Epidermal melanocyte (primary cell): Measurements from ENCODE around the gene FGD5.

ENCODE experiments used
- DNase-seq: peaks from one replicate; pipeline ENCODE4 v3.0.0; 2011; ENCODE audit warnings: low spot score; ENCODE audit not compliant: insufficient read length

Gene FGD5

DNA sequence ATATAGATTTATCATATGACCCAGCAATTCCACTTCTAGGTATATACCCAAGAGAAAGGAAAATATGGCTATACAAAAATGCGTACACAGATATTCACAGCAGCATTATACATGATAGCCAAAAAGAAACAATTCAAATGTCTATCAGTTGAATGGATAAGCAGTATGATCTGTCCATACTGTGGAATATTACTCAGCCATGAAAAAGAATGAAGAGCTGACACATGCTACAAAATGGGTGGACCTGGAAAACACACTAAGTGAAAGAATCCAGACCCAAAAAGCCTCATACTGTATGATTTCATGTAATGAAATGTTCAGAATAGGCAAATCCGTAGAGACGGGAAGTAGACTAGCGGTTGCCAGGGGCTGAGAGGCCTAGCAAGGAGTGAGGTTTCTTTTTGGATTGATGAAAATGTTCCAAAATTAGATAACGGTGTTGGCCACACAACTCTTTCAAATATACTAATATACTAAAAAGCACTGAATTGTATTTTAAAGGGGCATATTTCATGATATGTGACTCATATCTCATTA, 33.4 kb downstream of the FGD5 start:
- DNase-seq: no peak

DNA sequence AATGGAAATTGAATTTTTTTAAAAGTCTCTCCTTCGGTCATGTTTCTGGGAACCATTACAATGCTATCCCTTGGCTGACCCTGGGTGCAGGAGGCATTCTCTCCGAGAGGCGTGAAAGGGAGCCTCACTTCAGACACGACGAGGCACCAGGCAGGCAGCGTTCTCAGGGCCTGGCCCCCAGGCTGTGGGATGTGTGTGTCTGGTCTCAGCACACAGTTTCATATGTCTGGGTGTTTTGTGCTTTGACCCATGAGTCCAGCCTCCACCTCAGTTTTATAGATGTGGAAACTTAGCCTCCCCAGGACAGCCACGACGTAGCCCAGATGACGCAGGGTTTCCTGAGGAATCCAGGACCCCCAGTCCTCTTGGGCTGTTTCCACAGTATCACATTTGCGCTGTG, 34.0 kb downstream of the FGD5 start:
- no peak for DNase-seq

DNA sequence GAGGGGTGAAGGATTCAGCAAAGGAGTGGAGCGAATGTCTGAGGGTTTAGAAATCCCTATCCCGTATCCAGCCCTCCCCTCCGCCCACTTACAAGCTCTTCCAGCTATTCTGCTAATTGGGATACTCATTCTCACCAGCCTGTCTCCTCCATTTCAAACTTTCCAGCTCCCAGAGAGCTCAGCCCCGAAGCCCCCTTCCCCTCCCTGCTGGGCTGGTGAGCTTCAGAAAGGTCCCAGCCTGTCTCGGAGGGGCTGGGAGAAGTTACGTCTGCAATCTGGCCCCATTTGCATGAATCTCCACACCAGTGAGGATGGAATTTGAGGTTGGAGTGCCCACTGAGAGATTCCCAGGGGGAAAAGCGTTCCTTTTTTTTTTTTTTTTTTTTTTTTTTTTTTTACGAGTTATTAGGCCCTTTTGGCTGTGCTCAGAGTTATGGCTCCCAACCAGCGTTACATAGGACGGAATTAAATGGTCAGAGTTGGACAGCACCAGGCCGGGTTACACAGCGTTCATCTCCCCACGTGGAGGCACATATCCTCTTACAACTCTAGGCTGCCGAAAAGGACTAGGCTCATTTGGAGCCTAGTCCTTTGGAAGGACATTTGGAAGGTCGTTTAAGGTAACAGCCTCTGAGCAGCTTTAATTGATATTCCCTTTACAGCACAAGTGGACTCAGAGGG, 34.6 kb downstream of the FGD5 start:
- no peak for DNase-seq

DNA sequence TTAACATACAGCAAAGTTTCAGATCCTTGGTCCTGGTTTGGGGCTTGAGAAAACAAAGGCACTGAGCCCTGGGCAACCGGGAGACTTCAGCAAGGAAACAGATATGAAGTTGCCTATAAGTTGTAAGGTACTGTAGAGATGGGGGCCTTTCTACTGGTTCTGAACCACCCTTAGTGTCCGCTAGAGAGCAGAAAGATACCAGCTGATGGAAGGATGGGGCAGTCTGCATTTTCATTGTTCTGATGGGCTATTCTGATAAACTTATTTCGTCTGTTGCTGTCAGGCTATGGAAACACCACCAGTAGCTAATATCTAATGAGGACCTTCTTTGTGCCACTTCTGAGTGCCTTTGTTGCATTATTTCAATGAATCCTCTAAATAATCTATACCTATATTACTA, 38.7 kb downstream of the FGD5 start:
- no peak for DNase-seq

DNA sequence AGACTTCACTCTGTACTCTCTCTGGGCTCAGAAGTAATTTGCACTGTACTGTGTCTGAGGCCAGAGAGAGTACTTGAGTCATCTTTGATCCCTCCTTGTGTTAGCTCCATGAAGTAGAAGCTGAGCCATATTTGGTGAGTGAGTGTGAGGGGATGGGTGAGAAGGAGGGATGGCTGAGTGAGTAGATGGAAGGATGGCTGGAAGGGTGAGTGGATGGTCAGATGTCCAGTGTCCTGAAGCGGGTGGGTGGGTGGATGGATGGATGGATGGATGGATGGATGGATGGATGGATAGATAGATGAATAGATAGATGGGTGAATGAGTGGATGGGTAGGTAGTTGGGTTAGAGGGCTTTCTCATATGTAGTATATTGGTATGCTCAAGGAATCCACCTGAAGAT, 39.3 kb downstream of the FGD5 start:
- DNase-seq: no peak

DNA sequence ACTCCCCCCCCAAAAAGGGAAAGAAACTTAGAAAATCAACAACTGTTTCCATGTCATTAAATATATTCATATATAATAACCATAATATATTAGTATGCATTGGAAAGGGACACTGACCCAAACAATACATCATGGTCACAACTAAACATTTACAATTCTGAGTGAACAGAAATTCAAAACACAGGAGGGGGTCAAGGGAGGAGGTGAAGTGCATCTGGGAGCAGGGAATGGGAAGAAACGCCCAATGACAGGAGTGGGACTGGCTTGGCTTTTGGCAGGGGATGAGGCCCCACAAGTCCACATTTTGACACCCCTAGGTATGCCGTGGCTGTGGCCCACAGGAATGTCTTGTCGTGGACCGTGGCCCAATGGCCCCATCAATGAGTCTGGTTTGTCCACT, 41.1 kb downstream of the FGD5 start:
- DNase-seq: no peak

DNA sequence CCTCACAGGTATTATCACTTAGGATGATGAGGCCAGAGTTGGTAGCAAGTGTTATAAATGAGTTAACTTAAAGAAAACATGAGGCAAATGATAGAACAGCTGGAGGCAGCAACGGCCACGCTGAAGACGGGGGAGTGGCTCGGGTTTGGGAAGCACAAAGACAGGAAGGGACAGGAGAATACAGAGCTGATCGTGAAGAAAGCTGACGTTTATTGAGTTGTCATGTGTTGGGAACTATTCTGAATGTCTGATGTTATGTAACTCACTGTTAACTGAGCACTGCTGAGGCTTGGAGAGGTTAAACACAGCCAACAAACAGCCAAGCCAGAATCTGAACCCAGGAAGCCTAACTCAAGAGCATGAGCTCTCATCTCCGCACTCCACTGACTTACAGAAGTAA, 42.3 kb downstream of the FGD5 start:
- no peak for DNase-seq

DNA sequence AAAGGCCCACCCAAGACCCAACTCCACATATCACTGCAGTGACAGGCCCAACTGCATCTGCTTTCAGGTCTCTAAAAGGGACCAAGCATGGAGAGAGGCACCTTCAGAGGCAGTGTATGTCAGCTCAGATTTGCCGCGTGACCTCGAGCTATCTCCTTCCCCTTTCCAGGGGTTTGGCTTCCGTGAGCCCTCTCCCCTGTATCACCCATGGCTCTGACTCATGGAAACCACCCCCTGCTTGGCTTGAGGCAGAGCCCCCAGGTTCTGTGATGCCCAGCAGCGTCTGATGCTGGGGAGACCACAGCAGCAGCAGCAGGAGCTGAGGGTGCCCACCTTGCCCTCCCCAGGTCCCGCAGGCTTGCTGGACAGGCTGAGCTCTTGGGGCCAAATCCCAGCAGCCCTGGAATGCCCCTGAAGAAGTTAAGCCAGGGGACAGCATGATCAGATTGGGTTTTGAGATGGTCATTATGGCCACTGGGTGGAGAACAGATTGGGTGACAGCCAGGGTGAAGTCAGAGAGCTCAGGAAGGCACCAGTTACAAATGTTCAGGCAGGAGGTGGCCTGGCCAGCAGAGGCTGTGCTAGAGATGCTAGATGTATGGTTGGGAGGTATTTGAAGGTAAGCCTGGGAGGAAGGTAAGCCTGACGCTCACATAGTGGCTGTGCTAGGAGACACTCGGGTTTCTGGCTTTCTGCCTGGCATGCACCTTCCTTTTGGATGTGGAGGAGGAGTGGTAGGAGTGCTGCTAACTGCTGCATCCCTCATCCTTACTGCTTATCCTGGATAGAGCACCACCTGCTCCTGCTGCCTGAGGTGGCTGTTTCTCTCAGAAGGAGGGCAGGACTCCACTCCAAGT, 42.9 kb downstream of the FGD5 start:
- no peak for DNase-seq

DNA sequence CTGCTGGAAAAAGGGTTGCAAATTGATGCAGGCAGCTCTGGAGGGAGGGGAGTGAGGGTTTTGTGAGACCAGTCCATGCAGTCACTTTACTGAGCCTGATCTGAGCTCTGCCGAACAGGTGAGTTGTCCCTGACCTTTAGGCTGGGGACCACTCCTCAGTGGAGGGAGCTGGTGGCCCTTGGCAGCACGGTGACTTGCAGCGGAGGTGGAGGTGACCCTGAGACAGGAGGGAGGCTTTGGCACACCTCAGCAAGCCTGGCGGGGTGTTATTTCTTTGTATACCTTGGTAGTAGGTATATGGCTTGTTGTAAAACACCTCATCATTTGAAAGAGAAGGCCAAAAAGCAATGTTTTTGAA, 43.5 kb downstream of the FGD5 start:
- no peak for DNase-seq

DNA sequence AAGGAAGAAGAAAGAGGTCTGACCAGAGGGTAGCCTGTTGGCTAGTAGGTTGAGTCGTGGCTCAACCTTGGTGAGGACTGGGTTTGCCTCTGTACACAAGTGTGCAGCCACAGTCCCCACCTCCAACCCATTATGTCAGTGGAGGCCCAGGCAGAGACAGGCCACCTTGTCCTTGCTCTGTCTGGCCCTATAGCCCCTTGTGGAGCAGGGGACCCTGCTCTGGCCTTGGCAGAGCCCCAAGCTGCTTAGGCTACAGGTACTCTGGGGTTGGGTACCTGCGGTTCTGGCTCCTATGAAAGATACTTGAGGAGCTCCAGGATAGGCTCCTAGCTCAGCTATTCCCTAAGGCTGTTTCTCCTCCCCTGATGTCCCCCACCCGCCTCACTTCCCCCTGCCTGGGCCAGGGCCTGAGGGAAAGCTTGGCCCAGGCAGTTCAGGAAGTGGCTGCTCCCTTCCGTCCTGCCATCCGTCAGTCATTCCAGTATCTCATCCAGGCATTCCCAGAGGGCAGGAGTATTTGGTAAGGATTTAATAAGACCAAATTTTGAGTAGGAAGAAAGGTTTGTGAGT, 44.0 kb downstream of the FGD5 start:
- no peak for DNase-seq

DNA sequence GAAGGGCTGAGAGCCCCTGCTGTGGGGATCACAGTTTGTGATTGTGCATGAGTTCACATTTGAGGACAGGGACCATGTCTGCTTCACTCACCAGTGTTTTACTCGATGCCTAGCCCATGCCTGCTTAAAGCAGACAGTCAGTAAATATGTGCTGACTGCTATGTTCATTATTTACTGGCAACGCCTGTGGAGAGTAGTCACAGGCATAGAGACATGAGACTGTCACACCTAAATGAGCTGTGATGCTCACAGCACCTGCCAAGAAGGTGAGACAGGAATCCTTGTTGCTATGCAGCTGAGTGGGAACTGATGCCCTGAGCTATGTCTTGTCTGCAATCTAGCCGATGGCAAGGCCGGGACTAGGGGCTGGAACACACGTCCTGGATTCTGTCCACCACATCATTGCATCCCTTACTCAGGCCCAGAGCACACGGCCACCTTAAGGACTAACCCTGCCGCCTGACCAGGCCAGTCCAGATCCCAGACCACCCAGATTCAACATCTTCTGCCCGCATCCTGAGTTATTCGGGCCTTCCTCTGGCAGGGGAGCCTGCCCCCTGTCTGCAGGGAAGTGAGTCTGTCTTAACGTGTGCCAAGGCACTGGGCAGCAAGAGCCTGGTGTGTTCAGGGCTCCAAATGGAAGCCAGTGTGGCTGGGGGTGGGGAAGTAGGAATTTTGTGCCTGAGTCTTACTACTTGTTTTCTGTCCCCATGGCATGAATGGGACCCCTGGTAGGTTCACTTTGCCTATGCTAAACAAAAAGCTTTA, 44.8 kb downstream of the FGD5 start:
- DNase-seq: no peak

DNA sequence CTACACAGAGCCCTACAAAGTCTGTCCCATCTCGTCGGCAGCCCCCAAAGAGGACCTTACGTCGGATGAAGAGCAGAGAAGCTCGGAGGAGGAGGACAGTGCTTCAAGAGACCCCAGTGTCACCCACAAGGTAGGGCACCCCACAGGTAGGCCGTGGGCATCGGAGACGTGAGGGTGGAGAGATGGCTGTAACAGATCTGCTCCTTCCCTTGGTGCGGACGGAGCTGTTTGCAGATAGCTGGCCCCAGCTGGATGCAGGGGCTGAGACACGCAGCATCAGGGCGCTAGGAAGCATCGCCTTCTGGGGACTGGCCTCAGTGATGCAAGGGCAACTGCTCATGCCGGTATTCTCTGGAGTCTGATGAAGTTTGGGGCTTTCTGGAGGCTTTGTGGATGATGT, 45.4 kb downstream of the FGD5 start:
- DNase-seq: no peak

DNA sequence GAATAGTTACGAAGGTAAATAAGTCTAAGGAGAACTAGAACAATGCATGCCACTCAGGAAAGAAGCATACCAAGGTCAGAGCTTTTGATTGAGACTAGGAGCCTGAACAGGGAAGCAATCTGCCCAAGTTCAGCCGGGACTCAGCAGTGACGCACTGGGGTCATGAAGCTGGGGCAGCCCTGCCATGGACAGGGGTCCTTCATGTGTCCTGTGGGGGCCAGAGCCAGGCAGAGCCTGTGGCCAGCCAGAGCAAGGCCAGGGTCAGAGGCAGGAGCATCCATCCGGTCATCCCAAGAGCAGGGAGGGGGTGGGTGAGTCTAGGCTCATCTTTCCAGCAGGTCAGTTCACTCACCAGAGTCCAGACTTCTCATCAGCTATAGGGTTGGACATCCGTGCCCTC, 47.9 kb downstream of the FGD5 start:
- DNase-seq: no peak

DNA sequence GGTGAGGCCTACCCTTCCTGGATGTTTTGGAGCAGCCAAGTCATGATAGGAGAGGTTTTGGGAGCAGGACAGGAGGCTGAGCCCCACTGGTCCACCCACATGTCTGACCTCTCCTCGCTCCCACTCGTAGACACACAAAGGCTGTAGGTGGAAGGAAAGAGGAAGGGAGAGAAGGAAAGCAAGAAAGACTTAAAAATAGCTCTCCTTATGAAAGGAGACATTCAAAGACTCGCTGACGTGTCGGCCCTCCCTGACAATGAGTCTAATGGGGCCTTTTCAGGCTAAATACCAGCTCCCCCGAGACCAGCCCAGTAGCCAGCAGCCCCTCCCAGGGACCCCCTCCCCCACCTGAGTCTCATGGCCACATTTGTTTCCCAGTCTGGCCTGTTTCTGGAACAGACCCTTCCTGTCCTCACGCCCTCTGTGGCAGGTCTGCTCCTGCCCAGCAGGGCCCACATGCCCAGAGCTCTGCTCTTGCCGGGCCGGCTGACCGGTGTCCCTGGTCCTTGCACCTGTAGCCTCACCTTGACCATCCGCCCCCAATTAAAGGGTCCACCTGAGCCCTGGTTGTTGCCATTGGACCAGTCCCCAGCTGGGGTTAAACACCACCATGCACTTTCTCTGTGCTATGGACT, 49.3 kb downstream of the FGD5 start:
- DNase-seq: no peak

DNA sequence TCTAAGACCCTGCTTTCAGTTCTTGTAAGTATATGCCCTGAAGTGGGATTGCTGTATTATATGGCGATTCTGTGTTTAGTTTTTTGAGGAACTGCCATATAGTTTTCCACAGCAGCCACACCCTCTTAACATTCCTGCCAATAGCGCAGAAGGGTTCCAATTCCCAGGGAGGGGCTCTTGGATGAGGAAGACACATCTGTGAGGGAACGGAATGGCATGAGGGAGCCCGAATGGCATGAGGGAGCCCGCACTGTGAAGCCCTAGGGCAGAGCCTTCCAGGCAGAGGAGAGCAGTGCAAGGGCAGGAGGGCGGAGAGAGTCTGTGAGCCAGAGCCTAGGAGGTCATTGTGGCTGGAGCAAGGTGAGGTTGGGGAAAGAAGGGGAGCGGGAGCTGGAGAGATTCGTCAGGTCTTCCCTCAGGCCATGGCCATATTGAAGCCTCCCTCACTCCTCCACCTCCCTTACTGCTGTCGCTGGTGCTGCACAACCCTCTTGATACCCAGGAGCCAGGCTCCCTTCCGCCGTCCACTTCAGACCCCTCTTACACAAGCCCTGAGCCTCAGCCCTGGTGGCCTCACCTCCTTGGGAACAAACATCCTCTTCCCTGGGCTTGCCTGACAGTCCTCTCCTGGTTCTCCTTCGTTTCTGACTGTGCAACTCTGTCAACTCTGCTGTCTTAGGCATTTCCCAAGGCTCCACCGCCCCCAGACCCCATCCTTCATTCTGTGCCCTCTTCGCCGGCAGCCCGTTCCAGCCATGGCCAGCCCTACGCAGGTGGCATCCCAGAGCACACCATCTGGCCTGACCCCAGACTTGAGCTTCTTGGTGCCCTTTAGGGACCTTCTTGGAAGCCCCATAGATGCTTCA, 51.4 kb downstream of the FGD5 start:
- no peak for DNase-seq

DNA sequence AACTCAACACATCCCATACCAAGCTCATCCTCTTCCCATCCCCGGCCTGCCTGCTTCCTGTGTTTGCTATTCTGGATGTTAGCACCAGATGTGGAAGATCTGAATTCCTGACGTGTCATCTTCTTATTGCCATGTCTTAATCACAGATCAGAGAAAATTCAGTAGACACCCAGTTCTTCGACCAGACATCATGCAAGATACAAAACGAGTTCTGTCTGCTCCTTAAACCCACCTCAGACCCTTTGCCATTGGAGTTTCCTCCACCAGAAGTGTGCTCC, 52.0 kb downstream of the FGD5 start:
- no peak for DNase-seq

DNA sequence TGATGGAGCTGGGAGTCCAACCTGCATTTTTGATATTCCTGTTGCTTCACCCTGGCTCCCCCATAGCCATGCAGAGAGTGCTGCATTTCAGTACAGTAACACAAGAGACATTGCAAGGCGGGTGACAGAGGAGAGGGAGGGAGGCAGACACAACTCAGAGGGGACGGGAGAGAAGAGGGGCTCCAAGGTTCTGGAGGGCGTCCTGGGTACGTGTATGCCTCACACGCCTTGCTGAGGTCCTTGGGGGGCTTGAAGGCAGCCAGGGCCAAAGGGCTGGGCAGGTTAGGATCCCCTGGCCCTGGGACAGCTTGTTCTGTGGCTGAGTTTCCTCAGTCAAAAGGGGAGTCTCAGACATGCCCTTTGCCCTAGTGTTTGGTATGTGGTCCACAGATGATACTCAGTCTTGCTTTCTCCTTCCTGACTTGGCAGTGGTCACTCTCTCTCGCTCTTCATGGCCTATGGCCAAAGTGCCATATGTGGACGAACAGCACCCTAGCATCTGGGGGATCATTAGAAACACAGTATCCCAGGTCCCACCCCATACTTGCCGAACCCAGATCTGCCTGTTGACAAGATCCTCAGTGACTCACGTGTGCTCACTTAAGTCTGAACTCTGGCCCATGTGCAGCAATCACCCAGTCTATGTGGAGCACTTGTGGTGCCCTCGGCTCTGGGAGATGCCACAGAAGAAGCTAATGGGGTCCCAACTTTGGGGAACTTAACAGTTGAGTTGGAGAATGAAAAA, 52.9 kb downstream of the FGD5 start:
- no peak for DNase-seq

DNA sequence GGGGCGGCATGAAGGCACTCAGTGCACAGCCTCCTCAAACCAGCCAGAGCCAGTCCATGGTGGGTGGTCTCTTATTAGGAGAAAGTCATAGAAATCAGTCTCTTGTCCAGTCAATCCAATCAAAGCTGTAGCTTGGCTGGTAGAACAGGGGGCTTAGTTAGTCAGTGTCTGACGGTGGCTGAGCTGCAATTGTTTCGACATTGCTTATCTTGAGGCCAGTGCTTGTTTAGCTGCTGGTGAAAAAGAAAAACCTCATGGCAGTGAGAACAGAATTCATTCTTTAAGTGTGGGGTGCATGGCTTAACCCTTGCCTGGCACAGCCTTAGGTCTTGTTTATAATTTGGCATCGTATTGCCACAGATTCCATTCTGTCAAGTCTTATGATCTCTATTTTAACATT, 53.9 kb downstream of the FGD5 start:
- no peak for DNase-seq

DNA sequence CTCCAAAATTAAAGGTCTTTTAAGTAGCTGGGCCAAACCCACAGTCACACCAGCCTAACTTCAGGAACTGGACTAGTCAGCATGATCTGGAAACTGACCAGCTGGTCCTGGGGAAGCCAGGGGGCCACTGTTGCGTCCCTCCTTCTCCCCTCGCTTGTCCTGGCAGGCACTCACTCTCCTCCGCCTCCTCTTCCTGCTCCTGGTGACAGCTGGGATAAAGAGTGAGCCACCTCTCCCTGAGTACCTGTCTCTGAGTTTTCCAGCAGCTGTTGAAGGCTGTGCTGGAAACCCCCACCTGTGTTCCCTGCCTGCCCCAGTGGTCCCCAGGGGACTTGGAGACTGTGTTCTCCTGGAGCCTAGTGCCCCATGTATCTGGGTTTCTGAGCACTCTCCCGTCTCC, 56.0 kb downstream of the FGD5 start:
- no peak for DNase-seq
